Nucleus accumbens (tissue), 56 donors: ENCODE data around the gene DMXL1.

Source experiments
- DNase-seq, 56 donors: peaks; one replicate each; lab custom pipeline; 2025; lab: John Stamatoyannopoulos, UW

The DMXL1 gene

DNA sequence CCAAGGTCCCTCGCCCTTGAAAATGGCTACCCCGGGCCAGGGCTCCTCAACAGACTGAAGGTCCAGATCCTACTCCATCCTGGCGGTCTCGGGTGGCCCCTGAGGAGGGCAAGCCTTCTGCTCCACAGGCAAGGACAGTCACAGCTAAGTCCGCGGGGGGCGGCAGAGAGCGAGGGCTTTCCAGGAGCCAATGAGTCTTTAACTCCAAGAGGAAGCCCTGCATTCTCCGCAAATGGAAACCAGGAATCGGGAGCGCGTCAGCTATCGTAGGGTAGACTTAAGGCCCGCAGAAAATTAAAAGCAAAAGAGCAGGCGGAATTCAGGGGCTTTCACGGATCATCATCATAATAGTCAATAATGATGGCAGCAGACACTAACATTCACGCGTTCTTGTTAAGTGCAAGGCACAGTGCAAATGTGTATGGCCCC, 197.1 kb downstream of the DMXL1 start:
- DNase-seq: peak; percentile 27 to 95 (median 76)

GRCh38 chr5:119268387-119269060, 197.6 kb downstream of the DMXL1 start:
- peak; percentile 32 to 97 (median 86) for DNase-seq

DNA sequence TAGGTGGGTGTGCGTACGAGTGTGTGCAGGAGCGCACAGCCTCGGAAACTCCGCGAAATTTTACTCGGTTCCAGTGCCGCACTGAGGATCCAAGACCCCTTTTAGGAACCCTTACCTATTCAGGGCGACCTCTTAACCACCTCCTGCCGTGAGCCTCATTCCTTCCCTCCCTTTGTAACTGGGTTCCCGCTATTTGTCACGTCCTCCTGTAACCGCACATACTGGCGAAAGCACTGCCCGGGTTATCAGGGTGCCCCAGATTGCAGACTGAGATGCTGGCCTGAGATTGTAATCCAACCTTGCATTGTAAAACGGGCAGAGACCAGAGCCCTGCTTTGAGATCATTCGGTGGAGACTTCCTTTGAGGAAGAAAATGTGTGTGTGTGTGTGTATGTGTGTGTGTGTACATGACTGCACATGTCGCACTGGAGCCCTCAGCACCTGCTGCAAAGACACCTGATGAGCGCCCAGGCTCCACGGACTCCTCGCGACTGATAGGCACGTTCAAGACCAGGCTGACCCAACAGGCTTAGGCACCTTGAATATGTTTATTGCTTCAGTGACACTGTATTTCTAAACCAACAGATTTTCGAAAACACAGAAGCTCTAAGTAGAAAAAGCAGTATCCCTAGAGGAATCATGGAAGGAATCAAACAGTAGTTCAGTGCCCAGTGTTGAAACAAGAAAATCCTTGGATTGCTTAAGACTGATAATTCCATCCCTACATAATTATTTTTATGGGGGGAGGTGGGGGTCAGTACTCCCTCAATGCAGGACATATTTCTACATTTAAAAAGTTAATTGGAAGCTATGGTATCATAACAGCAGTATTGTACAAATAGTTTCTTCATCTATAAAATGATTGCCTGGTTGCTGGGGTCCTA, 198.4 kb downstream of the DMXL1 start:
- peak in 5 of 56 donors; percentile 4 to 47 (median 21) for DNase-seq

DNA sequence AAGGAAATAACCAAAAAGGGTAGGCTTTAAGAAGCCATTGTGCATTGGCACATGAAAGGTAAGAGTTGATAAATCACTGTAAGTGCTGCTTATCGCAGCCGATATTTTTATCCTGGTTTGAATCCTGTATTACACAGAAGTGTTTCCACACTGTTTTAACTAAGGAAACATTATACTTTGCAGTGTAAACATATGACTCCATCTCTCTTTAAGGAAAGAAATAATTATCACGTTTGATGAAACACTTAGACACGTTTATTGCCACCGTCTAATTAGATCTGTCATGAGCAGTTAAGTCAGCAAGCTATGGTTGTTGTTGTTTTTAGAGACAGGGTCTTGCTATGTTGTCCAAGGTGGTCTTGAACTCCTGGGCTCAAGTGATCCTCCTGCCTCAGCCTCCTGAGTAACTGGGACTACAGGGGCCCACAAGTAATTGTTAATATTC, 199.3 kb downstream of the DMXL1 start:
- no peak for DNase-seq

DNA sequence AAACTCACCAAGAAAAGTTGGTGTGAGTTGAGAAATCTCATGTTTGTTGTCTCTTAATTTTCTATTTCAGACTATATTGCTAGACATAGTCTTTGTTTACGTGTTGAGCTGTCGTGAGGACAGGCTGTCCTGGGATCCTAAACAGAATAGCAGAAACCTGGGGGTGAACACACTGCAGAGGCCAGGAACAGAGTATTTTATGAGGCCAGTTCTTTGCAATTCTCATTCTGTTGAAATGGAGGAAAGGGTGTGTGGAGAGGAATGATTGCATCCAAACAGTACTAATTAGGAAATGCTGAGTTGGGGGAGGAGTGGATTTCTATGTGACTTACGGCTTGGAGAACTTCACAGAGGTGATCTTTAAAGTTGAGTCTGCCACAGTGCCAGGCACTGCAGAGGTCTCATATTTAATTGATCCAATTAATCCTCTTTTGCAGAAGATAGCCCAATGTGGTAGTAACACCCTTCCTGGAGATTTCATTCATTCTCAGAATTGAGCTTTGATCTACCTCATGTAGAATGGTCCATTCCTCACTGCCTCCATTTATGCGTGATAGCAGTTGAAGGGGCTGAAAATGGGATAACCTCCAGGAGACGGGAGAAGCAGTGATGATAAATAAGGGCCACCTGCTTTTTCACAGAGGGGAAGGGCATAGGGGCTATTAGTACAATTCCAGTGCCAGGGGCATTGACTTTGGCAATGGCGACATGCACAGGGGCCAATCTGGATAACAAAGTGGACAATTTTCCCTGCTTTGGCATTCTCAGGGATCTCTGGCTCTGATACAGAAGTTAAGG, 200.3 kb downstream of the DMXL1 start:
- no peak for DNase-seq

DNA sequence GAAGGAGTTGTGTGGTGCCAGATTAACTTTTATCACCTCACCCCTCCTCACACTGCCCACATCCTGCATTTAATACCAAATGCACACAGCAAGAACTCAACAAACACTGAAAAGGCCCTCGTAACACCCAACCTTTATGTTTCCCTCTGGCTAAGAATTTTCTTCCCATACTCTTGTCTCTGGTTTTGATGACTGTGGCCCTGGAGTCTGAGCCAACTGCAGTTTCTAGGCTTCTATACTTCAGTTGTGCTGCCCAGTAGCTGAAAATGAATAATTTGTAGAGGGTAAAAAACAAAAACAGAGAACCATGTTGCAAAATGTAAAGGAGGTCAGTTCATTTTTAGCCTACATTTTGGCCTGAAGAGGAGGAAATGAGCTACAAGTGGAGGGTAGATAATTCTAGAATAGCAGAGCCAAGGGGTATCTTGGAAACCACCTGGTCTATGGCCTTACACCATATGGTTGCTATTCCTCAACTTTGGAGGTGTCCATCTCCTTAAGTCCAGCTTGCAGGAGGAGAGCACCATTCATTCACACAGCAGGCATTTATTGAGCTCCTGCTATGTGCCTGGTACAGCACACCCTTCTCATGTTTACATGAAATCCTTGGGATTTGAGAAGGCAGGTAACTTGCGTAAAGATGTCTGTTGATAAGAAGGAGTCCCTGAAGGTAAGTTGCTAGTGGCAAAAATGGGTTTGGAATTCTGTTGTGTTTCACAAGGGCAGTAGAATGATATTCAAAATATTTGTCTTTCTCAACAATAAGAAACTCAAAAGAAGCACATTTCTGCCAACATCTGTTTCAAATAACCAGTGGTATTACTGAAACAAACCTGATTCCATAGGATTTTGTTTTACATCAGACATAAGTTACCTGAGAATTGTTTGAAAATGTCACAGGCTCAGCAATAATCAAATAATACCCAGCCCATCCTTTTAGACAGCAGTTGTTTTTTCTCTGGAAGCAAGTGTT, 201.2 kb downstream of the DMXL1 start:
- DNase-seq: no peak

DNA sequence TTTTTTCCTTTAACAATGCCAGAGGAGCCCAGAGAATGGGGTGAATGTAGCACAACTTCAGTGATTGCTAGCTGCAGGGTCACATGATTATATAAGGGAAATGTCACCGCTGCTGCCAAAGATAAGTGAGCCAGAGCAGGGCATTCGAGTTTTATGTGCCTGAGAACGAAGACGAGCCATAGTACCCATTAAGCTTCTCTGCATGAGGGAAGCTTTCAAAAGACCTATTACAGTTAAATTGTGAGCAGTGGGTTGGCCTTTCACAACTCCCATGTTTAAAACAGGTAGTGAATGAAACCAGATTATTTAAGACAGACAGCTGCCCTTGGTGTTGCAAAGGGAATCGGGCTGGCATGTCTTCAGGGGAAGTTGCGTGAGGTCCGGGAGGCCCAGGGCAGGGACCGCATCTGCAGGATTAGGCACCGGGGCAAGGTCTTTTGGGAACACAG, 202.5 kb downstream of the DMXL1 start:
- no peak for DNase-seq

DNA sequence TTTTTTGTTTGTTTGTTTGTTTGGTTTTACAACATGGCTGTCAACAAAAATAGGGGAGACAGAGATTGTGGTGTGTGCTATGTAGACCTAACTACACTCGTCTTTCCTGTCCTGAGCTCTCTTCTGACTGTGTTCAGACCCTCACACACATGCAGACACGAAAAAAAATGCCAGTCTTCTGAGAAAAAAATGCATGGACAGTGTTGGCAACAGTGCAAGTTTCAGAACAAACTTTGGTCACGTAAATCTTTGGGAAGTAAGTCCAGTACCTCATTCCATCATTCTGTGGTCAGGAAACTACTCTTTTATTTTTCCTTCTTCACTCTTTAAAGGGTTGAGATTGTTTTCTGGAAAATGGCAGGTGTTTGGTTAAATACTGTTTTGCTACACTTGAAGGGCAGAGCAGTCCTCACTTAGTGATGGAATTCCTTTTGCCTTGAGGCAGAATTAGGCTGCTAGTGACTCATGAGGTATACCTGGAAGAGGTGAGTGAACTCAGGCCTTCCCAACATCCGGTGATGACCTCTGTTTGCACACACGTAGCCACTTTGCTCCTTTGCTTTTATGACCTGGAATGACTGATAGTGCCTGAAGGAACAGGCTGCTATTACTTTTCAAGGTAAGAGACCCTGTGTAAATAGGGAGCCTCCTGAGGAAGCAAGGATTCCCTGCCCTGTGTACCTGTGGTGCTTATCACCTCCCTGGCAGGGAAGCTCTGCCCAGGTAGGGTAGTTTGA, 203.3 kb downstream of the DMXL1 start:
- no peak for DNase-seq

GRCh38 chr5:119274767-119275130, 203.9 kb downstream of the DMXL1 start:
- no peak for DNase-seq

DNA sequence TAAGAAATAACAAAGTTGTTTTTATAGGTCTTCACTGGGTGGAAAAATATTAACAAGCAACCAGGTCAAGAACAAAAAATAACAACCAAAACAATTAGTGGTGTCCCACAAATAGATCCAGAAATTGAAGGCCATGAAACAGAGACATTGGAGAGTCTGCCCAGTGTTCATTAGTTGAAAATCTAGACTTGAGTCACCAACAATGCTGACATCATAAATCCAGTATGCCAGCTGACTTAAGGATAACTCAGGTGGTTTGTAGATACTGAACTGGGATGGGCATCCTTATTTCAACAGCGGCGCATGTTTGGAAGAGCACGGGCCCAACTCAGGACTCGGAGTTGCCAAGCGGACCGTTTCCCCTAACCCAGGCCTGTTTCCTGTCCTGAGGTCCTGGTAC, 204.3 kb downstream of the DMXL1 start:
- DNase-seq: no peak

DNA sequence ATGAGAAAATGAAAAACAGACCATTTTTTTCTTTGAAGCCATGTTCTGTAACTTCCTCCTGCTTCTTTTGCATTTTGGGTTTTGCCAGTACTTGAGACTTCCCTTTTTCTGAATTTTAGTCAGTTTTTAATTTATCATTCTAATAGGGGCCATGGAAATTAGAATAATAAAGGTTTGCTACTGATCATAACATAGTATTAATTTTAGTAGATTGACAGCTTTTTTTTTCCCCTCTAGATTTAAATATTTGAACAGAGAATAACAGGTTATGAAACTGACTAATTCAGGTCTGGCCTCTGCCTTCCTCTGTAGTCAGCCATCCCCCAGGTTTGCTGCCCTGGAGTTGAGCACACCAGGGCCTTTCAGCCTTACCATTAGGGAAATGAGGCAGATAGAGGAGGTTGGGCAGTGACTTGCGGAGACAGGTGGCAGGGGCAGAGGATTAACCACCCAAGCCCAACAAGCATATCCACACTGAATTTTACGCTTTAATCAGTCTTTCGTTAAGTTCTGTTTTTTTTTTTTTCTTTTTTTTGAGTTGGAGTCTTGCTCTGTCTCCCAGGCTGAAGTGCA, 204.8 kb downstream of the DMXL1 start:
- DNase-seq: no peak

DNA sequence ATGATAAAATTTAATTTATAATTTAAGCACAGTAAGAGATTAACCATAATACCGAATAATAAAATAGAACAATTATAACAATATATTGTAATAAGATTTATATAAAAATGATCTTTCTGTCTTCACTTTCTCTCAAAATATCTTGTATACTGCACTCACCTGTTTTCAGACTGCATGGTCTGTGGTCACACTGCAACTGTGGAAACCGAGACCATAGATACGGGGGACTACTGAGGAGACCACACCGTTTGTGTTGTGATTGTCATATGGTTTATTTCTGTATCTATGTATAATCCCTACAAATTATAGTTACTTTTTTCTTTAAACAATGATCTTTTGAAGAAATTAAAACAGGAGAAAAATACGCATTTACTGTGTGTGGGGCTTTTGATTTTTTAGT, 206.1 kb downstream of the DMXL1 start:
- DNase-seq: no peak

GRCh38 chr5:119279093-119279492, 208.2 kb downstream of the DMXL1 start:
- no peak for DNase-seq

GRCh38 chr5:119280380-119280779, 209.5 kb downstream of the DMXL1 start:
- no peak for DNase-seq

GRCh38 chr5:119282628-119283027, 211.7 kb downstream of the DMXL1 start:
- DNase-seq: no peak

DNA sequence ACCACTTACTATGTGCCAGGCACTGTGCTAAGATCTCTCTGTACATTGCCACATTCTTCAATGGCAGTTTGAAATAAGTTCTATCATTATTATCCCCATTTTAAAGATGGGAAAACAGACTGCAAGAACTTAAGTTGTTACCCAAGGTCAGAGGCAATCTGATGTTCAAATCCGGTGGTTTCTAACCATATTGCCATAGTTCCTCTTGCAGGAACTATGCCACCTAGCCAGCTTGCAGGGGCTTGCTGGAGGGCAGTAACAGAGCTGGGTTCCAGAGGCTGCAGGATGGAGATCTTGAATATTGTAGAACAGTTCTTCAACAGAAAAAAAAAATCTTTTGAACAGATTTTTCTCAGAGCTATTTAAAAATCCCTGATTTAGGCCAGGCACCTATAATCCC, 213.1 kb downstream of the DMXL1 start:
- no peak for DNase-seq

DNA sequence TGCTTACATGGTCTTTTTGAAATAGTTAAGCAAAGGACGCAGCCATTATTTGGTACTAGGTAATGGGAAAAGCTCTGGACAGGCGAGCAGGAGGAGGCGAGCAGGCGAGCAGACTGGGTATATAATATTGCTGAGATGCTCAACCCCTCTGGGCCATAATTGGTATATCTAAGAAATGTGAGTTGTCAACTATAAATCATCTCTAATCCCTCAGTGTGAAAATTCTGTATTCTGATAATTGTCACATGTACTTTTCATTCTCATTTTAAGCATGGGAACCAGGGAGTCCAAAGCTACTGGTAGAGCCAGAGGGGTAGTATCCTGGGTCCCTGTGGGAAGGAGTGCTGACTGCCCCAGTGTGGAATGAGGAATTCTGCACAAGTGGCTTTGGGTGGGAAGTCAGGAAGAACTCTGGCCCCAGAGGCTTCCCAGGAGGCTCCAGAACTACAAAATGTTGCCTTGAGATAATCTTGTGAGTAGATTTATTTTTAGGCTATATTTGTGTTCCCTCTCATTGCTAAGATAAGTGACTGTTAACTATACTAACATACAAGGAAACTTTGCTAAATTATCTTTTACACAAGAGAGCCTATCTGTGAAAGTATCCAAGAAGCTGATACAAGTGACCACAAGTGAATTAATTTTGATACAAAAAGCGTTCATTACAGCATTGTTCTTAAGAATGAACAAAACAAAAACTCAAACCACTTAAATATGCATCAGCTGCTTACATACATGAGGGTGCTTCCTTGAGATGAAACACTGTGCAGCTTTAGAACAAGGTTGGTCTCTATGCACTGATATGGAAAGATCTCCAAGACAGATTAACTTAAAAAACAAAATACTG, 214.4 kb downstream of the DMXL1 start:
- DNase-seq: no peak
